ENCODE data around the gene PLCL2.

PLCL2 gene

DNA sequence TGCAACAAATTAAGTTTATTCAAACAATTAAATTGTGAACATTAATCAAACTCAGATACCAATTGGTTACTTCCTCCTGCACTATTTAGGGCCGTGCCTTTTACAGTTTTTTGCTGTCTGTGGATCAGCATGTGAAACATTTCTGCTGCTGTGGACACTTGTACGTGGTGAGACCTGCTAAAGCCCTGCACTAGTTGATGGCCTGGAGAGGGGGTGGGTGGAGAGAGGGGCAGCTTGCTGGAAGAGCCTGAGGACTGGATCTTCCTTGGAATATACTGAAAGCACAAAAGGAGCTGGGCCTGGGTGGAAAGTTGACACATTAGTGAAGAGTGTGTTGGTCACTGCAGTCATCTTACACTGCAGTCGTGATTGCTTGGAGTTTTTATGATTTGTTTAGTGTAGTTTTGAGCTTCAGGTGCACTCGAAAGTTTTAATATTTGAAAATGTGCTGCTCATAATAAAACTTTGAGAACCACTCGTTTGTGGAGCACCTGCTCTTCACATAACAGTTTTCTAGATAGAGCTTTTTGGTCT is 11.4 kb downstream of the PLCL2 start:
- no peak for DNase-seq

GRCh38 chr3:16896820-16897219 is 12.1 kb downstream of the PLCL2 start:
- no peak for DNase-seq

DNA sequence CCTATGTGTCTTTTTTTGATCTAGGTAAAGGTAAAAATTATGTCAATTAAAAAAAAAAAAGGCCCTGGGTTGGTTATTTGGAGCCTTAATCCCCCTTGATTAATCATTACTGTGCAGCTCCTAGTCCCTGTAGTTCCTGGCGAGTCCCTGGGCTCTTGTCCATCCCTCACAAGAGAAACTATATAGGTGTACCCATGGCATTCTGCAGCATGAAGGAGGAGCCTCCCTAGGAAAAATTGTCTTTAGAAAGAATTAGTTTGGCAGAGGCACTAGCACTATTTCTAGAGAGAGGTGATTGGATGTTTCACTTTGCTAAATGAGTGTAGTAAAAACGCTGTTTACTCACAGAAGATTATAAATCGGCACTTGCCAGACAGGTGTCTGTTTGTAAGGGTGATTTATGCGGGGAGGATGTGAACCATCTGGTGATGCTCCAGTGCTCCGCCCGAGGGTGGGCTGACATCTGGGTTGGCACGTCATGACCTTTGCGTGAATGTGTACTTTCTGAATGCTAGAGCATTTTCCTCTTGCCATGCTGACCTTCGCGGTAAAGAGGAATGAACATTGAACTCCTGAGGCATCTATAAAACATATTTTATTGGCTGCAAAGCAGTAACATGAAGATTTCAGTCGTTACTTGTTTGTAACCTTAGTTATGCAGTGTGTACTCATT is 12.6 kb downstream of the PLCL2 start:
- no peak for DNase-seq

DNA sequence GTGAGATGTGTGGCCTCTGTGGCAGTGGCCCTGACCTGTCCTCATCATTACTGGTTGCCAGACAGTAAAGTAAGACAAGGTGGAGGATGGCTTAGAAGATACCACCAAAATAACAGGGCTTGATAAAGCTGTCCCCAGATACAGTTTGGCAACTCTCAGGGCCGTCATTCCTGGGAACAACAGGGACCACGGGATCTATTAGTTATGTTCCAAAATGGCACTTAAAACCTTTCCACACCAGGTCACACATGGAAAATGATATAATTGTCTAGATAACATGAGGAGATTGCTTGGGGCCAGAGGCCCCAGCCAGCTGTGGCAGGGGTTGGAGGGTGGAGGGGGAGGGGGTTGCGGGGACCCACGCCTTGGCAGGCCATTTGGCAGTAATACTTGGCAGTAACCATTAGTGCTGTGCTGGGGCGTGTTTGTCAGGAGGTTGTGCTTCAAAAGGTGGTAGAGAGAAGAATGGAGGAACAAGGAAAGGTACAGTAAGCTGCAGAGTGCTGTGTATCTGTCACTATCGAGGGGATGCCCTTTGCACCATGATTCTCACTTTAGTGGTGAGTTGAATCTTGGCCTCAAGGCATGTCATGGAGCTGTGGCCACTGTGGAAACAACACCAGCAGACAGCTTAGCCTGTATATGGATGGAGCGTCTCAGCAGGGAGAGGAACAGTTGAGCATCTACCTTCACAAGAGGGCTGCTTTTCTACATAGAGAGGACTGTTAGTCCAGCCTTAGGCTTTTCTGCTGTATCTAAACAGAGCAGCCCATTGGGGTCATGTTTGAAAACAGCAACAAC is 14.0 kb downstream of the PLCL2 start:
- DNase-seq, result no peak

DNA sequence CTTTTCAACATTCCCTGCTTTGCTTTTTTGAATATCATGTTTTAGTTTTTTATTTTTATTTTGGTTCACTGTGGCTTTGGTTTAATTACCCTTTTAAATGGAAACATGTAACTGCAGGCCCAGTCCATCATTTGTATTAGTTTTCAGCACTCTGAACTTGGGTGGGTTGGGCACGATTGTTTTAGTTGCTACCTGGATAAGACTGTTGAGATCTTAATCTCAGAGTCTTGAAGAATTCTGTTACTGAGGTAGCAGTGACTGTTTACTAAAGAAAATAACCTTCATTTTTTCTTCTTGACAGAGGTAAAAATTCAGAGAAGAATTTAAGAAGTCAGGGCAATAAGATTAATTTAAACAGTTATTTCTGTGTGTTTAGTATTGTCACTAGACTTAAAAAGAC is 15.2 kb downstream of the PLCL2 start:
- DNase-seq, result no peak

GRCh38 chr3:16900779-16901440 is 16.2 kb downstream of the PLCL2 start:
- no peak for DNase-seq

GRCh38 chr3:16904423-16905417 is 20.0 kb downstream of the PLCL2 start:
- DNase-seq, result no peak

DNA sequence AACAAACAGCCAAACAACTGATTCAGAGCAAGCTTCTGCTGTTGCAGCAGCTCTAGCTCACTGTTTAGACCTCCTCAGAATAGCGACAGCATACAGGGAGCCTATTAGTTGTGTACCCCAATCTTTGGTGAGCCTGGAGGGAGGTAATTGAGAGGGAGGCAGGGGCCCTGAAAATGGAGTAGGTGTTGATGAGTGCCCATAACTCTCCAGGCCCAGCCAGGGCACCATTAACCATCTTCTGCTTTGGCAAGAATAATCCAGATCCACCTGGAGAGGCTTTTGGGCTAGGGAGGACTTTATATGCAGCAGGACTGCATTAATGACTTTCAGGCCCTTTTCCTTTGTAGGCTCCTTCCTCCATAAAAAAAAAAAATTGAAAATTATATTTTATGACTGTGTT is 20.9 kb downstream of the PLCL2 start:
- DNase-seq, result no peak

DNA sequence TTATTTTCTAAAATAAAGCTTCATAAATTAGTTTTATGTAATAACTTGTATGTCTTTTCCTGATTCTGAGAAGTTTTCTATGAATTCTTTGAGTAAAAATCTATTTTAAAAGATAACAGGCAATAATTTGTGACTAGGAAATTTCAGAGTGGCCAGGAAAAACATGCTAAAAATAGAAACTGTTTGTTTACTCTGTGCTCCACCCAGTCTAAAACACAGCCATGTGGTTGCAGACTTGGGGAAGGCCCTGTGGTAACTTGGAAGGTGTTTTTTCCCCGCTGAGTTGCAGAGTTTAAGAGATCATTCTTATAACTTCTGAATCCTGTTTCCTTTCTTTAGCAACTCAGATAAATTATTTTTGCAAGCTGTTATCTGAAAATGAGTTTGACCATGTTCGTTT is 21.9 kb downstream of the PLCL2 start:
- no peak for DNase-seq

- no peak for DNase-seq
Measured at GRCh38 chr3:16907243-16907642, 22.5 kb downstream of the PLCL2 start.

- no peak for DNase-seq
Measured at GRCh38 chr3:16908016-16908807, 23.5 kb downstream of the PLCL2 start.

GRCh38 chr3:16908896-16909295 is 24.1 kb downstream of the PLCL2 start:
- no peak for DNase-seq

DNA sequence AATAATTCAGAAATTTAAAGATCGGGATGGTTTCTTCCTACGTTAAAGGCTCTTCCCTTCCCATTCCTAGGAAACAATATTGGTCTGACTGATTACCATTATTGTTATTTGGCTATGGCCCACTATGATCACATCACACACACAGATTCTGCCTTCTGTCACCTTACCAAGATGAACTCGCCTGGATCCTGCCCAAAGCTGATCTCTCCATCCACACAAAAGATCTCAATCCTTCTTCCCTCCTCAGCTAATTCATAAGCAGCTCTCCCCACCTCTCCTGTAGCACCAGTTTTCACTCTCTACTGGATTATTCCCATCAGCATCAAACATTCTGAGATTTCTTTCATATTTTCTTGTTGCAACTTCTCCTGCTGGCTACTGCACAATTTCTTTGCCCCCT is 25.0 kb downstream of the PLCL2 start:
- DNase-seq, result no peak

- DNase-seq, result no peak
Measured at GRCh38 chr3:16910207-16910606, 25.5 kb downstream of the PLCL2 start.

GRCh38 chr3:16911916-16912315 is 27.2 kb downstream of the PLCL2 start:
- DNase-seq, result no peak

- no peak for DNase-seq
Measured at GRCh38 chr3:16912400-16913263, 27.9 kb downstream of the PLCL2 start.

DNA sequence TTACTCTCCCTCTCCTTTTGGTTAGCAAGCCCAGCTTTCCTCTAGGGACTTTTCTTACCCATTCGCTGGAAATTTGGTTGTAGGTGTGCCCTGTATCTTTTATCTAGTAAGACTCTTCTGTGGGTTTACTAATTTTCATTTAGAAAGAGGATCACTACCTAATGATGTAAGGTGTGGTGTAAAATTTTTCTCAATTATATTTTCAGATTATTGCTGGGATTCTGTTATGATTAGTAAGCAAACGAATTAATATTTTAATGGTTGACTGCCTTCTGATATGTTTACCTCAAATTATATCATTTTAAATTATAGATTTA is 28.5 kb downstream of the PLCL2 start:
- no peak for DNase-seq

GRCh38 chr3:16916840-16917239 is 32.1 kb downstream of the PLCL2 start:
- no peak for DNase-seq

GRCh38 chr3:16917256-16917935 is 32.6 kb downstream of the PLCL2 start:
- DNase-seq, result no peak

GRCh38 chr3:16917980-16918682 is 33.4 kb downstream of the PLCL2 start:
- no peak for DNase-seq
